ENCODE results near the gene SETSIP. TPM values are rescaled to one million over a fixed set of nuclear protein-coding genes. Genes with fewer than 3 reads are reported as not detected.

SETSIP gene
- total RNA-seq (0.28 TPM), polyA plus RNA-seq (0.02 TPM)
- long read RNA-seq, donor 1 = 0 reads
- long read RNA-seq, donor 2 = 0 reads
- long read RNA-seq, donor 3 = 0 reads
- long read RNA-seq, donor 4 = 0 reads
- long read RNA-seq, donor 5 = 0 reads
- long read RNA-seq, donor 6 = 0 reads
- long read RNA-seq, donor 7 = 0 reads
- long read RNA-seq, donor 8 = 0 reads
- long read RNA-seq, donor 9 = 0 reads
- long read RNA-seq, donor 10, partial matches to known transcripts = 0 of 1 reads
- long read RNA-seq, donor 10, other reads (novel, unspliced or antisense) = 0 of 1 reads

- no peaks in the 10 kb centered on the region for H3K27me3 ChIP-seq (ENCODE audit: control insufficient read depth in 2 of 2, insufficient read depth in 1 of 2, low read length in 1 of 2)
- H3K4me1 ChIP-seq (ENCODE audit: control insufficient read depth in 2 of 2, insufficient read depth in 2 of 2, low read length in 2 of 2) = peaks cover 0 to 5% of the 10 kb centered on the region in 2 donors
- 95% methylated on average over 3 of the region's 3 CpGs for WGBS
- H3K9me3 ChIP-seq (ENCODE audit: control insufficient read depth in 2 of 2, insufficient read depth in 1 of 2, low read length in 1 of 2) = no peaks in the 10 kb centered on the region
- H3K27ac ChIP-seq (ENCODE audit: low read depth in 1 of 2, low read length in 1 of 2) = no peak within 1 kb of the TSS
- H3K4me3 ChIP-seq (ENCODE audit: low read length in 2 of 2) = no peak within 1 kb of the TSS
- no peaks in the 10 kb centered on the region for H3K36me3 ChIP-seq (ENCODE audit: control insufficient read depth in 2 of 2, insufficient read depth in 2 of 2, low read length in 1 of 2)
- no peak for DNase-seq (ENCODE audit: low read depth in 6 of 9, low spot score in 9 of 9)
Measured at GRCh38 chr1:92075311-92075710, at the start of gene SETSIP. SETSIP (minus strand) TSS chr1:92075411; CDS start chr1:92075411, 0 bp downstream.

- Histone ChIP-seq H3K9me3 (ENCODE audit: control insufficient read depth in 2 of 2, insufficient read depth in 1 of 2, low read length in 1 of 2) (no peaks in the 10 kb centered on the region), H3K4me1 (ENCODE audit: control insufficient read depth in 2 of 2, insufficient read depth in 2 of 2, low read length in 2 of 2) (no peaks in the 10 kb centered on the region), H3K27ac (ENCODE audit: low read depth in 1 of 2, low read length in 1 of 2) (no peak overlapping the region), H3K36me3 (ENCODE audit: control insufficient read depth in 2 of 2, insufficient read depth in 2 of 2, low read length in 1 of 2) (no peaks in the 10 kb centered on the region), H3K27me3 (ENCODE audit: control insufficient read depth in 2 of 2, insufficient read depth in 1 of 2, low read length in 1 of 2) (no peaks in the 10 kb centered on the region), H3K4me3 (ENCODE audit: low read length in 2 of 2) (no peak overlapping the region)
- DNase-seq (ENCODE audit: low read depth in 6 of 9, low spot score in 9 of 9) = peak in 1 of 9 donors; percentile 24
- 50% methylated on average over 3 of the region's 3 CpGs for WGBS
Measured at GRCh38 chr1:92123868-92124267, 48.7 kb upstream of the SETSIP start.

GRCh38 chr1:92118826-92119225 lies 43.6 kb upstream of the SETSIP start:
- Histone ChIP-seq H3K27ac (ENCODE audit: low read depth in 1 of 2, low read length in 1 of 2) (no peak overlapping the region), H3K27me3 (ENCODE audit: control insufficient read depth in 2 of 2, insufficient read depth in 1 of 2, low read length in 1 of 2) (no peaks in the 10 kb centered on the region), H3K4me1 (ENCODE audit: control insufficient read depth in 2 of 2, insufficient read depth in 2 of 2, low read length in 2 of 2) (no peaks in the 10 kb centered on the region), H3K36me3 (ENCODE audit: control insufficient read depth in 2 of 2, insufficient read depth in 2 of 2, low read length in 1 of 2) (no peaks in the 10 kb centered on the region), H3K9me3 (ENCODE audit: control insufficient read depth in 2 of 2, insufficient read depth in 1 of 2, low read length in 1 of 2) (no peaks in the 10 kb centered on the region), H3K4me3 (ENCODE audit: low read length in 2 of 2) (no peak overlapping the region)
- 94% methylated on average over 3 of the region's 3 CpGs for WGBS
- DNase-seq (ENCODE audit: low read depth in 6 of 9, low spot score in 9 of 9) = no peak

GRCh38 chr1:92117526-92117925 lies 42.3 kb upstream of the SETSIP start:
- Histone ChIP-seq H3K4me1 (ENCODE audit: control insufficient read depth in 2 of 2, insufficient read depth in 2 of 2, low read length in 2 of 2) (no peaks in the 10 kb centered on the region), H3K27me3 (ENCODE audit: control insufficient read depth in 2 of 2, insufficient read depth in 1 of 2, low read length in 1 of 2) (no peaks in the 10 kb centered on the region), H3K4me3 (ENCODE audit: low read length in 2 of 2) (no peak overlapping the region), H3K36me3 (ENCODE audit: control insufficient read depth in 2 of 2, insufficient read depth in 2 of 2, low read length in 1 of 2) (no peaks in the 10 kb centered on the region), H3K27ac (ENCODE audit: low read depth in 1 of 2, low read length in 1 of 2) (no peak overlapping the region), H3K9me3 (ENCODE audit: control insufficient read depth in 2 of 2, insufficient read depth in 1 of 2, low read length in 1 of 2) (no peaks in the 10 kb centered on the region)
- peak in 5 of 9 donors; percentile 7 to 46 (median 11) for DNase-seq (ENCODE audit: low read depth in 6 of 9, low spot score in 9 of 9)
- WGBS = 30% methylated on average over 2 of the region's 2 CpGs

GRCh38 chr1:92108631-92109030 lies 33.4 kb upstream of the SETSIP start:
- no peak for DNase-seq (ENCODE audit: low read depth in 6 of 9, low spot score in 9 of 9)
- Histone ChIP-seq H3K9me3 (ENCODE audit: control insufficient read depth in 2 of 2, insufficient read depth in 1 of 2, low read length in 1 of 2) (no peaks in the 10 kb centered on the region), H3K27me3 (ENCODE audit: control insufficient read depth in 2 of 2, insufficient read depth in 1 of 2, low read length in 1 of 2) (no peaks in the 10 kb centered on the region), H3K4me1 (ENCODE audit: control insufficient read depth in 2 of 2, insufficient read depth in 2 of 2, low read length in 2 of 2) (no peaks in the 10 kb centered on the region), H3K36me3 (ENCODE audit: control insufficient read depth in 2 of 2, insufficient read depth in 2 of 2, low read length in 1 of 2) (no peaks in the 10 kb centered on the region), H3K4me3 (ENCODE audit: low read length in 2 of 2) (no peak overlapping the region), H3K27ac (ENCODE audit: low read depth in 1 of 2, low read length in 1 of 2) (no peak overlapping the region)
- 99% methylated on average over 2 of the region's 2 CpGs for WGBS

- no peak for DNase-seq (ENCODE audit: low read depth in 6 of 9, low spot score in 9 of 9)
- no peaks in the 10 kb centered on the region for H3K27me3 ChIP-seq (ENCODE audit: control insufficient read depth in 2 of 2, insufficient read depth in 1 of 2, low read length in 1 of 2)
- no peak overlapping the region for H3K4me3 ChIP-seq (ENCODE audit: low read length in 2 of 2)
- no peaks in the 10 kb centered on the region for H3K4me1 ChIP-seq (ENCODE audit: control insufficient read depth in 2 of 2, insufficient read depth in 2 of 2, low read length in 2 of 2)
- H3K9me3 ChIP-seq (ENCODE audit: control insufficient read depth in 2 of 2, insufficient read depth in 1 of 2, low read length in 1 of 2) = no peaks in the 10 kb centered on the region
- H3K27ac ChIP-seq (ENCODE audit: low read depth in 1 of 2, low read length in 1 of 2) = no peak overlapping the region
- H3K36me3 ChIP-seq (ENCODE audit: control insufficient read depth in 2 of 2, insufficient read depth in 2 of 2, low read length in 1 of 2) = no peaks in the 10 kb centered on the region
- 96% methylated on average over 3 of the region's 3 CpGs for WGBS
Measured at GRCh38 chr1:92105546-92106081, 30.4 kb upstream of the SETSIP start.

GRCh38 chr1:92096317-92096716 lies 21.1 kb upstream of the SETSIP start:
- Histone ChIP-seq H3K36me3 (ENCODE audit: control insufficient read depth in 2 of 2, insufficient read depth in 2 of 2, low read length in 1 of 2) (no peaks in the 10 kb centered on the region), H3K27me3 (ENCODE audit: control insufficient read depth in 2 of 2, insufficient read depth in 1 of 2, low read length in 1 of 2) (no peaks in the 10 kb centered on the region), H3K4me3 (ENCODE audit: low read length in 2 of 2) (no peak overlapping the region), H3K4me1 (ENCODE audit: control insufficient read depth in 2 of 2, insufficient read depth in 2 of 2, low read length in 2 of 2) (no peaks in the 10 kb centered on the region), H3K27ac (ENCODE audit: low read depth in 1 of 2, low read length in 1 of 2) (no peak overlapping the region), H3K9me3 (ENCODE audit: control insufficient read depth in 2 of 2, insufficient read depth in 1 of 2, low read length in 1 of 2) (no peaks in the 10 kb centered on the region)
- no peak for DNase-seq (ENCODE audit: low read depth in 6 of 9, low spot score in 9 of 9)

- no peaks in the 10 kb centered on the region for H3K4me1 ChIP-seq (ENCODE audit: control insufficient read depth in 2 of 2, insufficient read depth in 2 of 2, low read length in 2 of 2)
- no peak for DNase-seq (ENCODE audit: low read depth in 6 of 9, low spot score in 9 of 9)
- no peaks in the 10 kb centered on the region for H3K27me3 ChIP-seq (ENCODE audit: control insufficient read depth in 2 of 2, insufficient read depth in 1 of 2, low read length in 1 of 2)
- no peak overlapping the region for H3K27ac ChIP-seq (ENCODE audit: low read depth in 1 of 2, low read length in 1 of 2)
- no peak overlapping the region for H3K4me3 ChIP-seq (ENCODE audit: low read length in 2 of 2)
- H3K9me3 ChIP-seq (ENCODE audit: control insufficient read depth in 2 of 2, insufficient read depth in 1 of 2, low read length in 1 of 2) = no peaks in the 10 kb centered on the region
- WGBS = 98% methylated on average over 5 of the region's 5 CpGs
- H3K36me3 ChIP-seq (ENCODE audit: control insufficient read depth in 2 of 2, insufficient read depth in 2 of 2, low read length in 1 of 2) = no peaks in the 10 kb centered on the region
Measured at GRCh38 chr1:92095874-92096273, 20.7 kb upstream of the SETSIP start.

GRCh38 chr1:92094595-92094994 lies 19.4 kb upstream of the SETSIP start:
- Histone ChIP-seq H3K27me3 (ENCODE audit: control insufficient read depth in 2 of 2, insufficient read depth in 1 of 2, low read length in 1 of 2) (no peaks in the 10 kb centered on the region), H3K36me3 (ENCODE audit: control insufficient read depth in 2 of 2, insufficient read depth in 2 of 2, low read length in 1 of 2) (no peaks in the 10 kb centered on the region)

More at GRCh38 chr1:92094595-92094994, 19.4 kb upstream of the SETSIP start:
- DNase-seq (ENCODE audit: low read depth in 6 of 9, low spot score in 9 of 9) = no peak
- no peak overlapping the region for H3K27ac ChIP-seq (ENCODE audit: low read depth in 1 of 2, low read length in 1 of 2)
- H3K9me3 ChIP-seq (ENCODE audit: control insufficient read depth in 2 of 2, insufficient read depth in 1 of 2, low read length in 1 of 2) = no peaks in the 10 kb centered on the region
- H3K4me3 ChIP-seq (ENCODE audit: low read length in 2 of 2) = no peak overlapping the region
- 95% methylated on average over 1 of the region's 1 CpG for WGBS
- no peaks in the 10 kb centered on the region for H3K4me1 ChIP-seq (ENCODE audit: control insufficient read depth in 2 of 2, insufficient read depth in 2 of 2, low read length in 2 of 2)

Data from thymus (tissue), 14 donors.